Left colon (tissue), 2 donors: ENCODE results near the gene CCDC34. TPM values are rescaled to one million over a fixed set of nuclear protein-coding genes. Genes with fewer than 3 reads are reported as not detected.
A peak's percentile ranks its signal among the peaks of the same experiment; 100 is the strongest.

Experiments
- ATAC-seq: fragments of 200-7000 bp; cut with Tn5 transposase; one replicate; pipeline ENCODE4 v1.9.1; 2020; ENCODE audit warnings: mild to moderate bottlenecking, moderate library complexity
- DNase-seq, 2 donors: peaks; one replicate each; pipeline ENCODE4 v3.0.0-alpha.2; 2020
- intact Hi-C, 2 donors: fragments of 100-400 bp; cut with DNase I in 1 of 2; cut with micrococcal nuclease in 1 of 2; formaldehyde crosslinking; loops; one replicate each; pipeline versions ENCODE4 v1.11.2 to v1.14.0; 2022; cut with DNase I, micrococcal nuclease
- total RNA-seq, 2 donors: library from RNA; stranded (reverse); fragmentation: NEBNext Ultra II Directional; extraction: Animal tissue kit (Norgen Biotek cat#: 25700); gene quantifications; one replicate each; pipeline ENCODE4 v1.2.1, GENCODE V29; 2021
- donor health status: DM: no; HTN: no; CAD: no.
- donor health status: DM: yes; HTN: yes; CAD: no.

Gene CCDC34
- total RNA-seq, 2 donors from 2014 or later = 7.7 to 9.2 TPM

- ATAC-seq = no peak
- intact Hi-C loops = no loop called here
- DNase-seq = no peak
Observed at GRCh38 chr11:27373392-27373791, 10.4 kb upstream of the CCDC34 start.

GRCh38 chr11:27372164-27372563 is 9.1 kb upstream of the CCDC34 start:
- no peak for ATAC-seq
- intact Hi-C loops = no loop called here
- DNase-seq = no peak

- intact Hi-C loops = no loop called here
- ATAC-seq (no peak), DNase-seq (no peak)
Observed at GRCh38 chr11:27371489-27371888, 8.5 kb upstream of the CCDC34 start.

DNA sequence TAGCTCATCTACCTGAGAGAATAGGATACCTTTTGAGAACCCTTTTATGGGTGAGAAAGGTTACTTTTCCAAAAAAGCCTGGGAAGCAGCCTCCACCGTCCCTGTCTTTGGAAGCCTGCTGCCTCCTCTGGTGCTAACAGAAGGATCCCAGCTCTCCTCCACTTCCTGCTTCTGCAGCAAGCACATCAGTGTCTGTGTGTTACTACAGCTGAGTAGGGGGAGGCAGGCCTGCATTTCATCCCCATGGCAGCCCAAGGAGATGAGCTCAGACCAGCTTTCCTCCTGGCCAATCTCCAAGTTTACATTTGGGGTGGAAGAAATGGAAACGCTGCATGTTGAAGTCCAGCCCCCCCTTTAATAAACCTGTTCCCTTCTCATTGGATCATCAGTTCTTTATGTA is 7.4 kb upstream of the CCDC34 start:
- intact Hi-C loops = no loop called here
- DNase-seq = no peak
- ATAC-seq = no peak

DNA sequence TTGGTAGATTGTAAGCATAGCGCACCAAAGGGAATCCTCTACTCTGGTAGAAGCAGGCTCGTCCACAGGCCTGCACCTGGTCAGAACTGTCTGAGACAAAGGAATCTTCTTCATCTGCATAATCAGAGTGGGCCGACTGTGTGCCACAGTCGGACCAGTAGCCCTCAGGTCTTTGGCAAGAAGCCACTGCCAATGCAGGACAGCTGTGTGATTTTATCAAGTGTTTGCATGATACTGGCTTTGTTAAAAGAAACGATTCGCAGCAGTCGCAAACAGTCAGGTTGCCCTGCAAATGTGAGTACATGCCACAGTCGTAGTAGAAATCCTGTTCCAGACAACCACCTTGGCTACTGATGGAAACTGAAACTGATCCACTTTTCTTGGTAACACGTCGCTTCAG is 4.9 kb upstream of the CCDC34 start:
- no peak for DNase-seq
- intact Hi-C loops = no loop called here

DNA sequence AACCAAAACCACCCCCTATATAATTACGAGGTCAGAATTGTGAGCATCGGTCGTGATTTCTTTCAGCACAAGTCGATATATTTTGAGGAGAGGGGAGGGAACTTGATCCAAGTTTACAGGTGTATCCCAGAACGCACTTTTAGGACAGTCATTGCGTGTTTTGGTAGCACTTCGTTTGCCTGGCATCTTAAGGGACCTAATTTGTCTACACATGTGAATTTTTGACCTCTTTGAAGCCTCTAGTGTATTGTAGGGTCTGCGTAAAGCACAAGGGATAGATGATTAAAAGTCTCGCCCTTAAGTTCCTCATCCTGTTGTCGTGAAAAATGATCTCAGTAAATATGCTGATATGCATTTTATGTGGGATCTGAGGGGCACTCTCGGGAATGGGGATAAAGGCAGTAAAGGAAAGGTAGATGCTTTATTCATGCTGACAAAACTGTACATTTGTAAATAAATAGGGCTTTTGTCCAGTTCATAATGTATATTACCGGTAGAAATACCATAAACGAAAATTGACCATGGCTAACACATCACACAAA is 632 bp upstream of the CCDC34 start:
- intact Hi-C loops = no loop called here
- ATAC-seq (no peak), DNase-seq (no peak)

More for the DNA sequence above, 4.9 kb upstream of the CCDC34 start:
- no peak for ATAC-seq

- DNase-seq (no peak), ATAC-seq (peak; percentile 60)
- intact Hi-C loops = no loop called here
Observed at GRCh38 chr11:27361649-27362431, 1.2 kb downstream of the CCDC34 start.

DNA sequence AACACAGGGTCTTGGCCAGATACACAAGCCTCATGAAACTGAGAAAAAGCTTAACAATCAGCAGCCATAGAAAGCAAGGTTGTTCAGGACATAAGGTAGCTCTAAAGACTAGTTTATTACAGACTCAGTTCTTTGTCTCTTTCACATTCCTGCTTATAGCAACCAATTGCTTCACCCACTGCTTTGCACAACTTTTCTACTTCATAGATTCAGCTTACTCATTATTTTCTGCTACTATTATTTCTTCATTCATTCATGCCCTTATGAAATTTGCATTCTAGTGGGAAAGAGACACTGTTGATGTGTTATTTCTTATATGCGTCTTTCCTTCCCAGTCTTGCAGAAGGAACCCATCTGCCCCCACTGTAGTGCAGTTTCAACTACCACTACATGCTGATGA is 4.7 kb downstream of the CCDC34 start:
- intact Hi-C loops = no loop called here
- DNase-seq (no peak), ATAC-seq (no peak)

- intact Hi-C loops = no loop called here
- ATAC-seq (peak; percentile 52), DNase-seq (peak; percentile 34 to 56)
Observed at GRCh38 chr11:27357250-27357649, 5.8 kb downstream of the CCDC34 start.

DNA sequence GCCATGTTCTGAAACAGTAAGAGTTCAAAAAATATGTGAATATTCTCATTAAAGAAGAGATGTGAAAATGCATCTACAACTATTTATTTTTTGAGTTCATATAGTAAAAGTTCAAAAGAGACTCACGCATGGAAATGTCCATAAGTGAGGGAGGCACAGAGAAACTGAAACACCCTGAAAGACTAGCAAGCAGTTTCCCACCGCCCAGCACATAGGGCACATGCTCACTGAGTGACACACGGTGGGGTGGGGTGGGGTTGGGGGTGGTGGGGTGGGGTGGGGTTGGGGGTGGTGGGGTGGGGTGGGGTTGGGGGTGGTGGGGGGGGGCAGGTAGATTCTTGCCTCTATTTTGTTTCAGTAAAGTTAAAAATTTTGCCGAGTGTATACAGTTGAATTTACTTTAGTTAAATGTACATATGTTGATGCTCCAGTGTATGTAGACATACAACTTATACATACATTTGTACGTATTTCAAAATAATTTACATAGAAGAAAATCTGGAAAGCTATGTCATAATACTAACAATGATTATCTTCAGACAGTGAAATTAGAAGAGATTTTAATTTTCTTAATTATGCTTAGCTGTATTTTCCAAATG is 6.3 kb downstream of the CCDC34 start:
- DNase-seq (no peak), ATAC-seq (no peak)
- intact Hi-C loops = no loop called here

DNA sequence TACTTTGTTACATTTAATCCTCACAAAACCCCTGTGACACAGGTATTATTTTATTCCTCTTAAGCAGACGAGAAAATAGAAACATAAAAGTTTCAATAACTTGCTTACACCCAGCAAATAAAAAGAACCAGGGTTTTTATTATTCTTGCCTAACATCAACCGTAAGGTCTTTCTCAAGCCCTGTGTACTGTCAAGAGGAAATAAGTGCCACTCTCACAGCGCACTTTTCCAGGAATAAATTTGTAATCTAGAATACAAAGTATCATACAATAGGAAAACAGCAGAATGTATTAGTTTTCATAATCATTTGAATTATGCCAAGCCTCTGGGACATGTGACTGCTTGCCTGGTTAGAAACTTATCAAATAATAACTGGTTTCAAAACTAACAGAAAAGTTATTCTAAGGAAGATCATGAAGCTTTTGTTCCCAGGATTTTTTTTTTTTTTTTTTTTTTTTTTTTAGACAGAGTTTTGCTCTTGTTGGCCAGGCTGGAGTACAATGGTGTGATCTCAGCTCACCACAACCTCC is 7.4 kb downstream of the CCDC34 start:
- peak; percentile 21 for ATAC-seq
- DNase-seq = no peak
- intact Hi-C loops = no loop called here

- DNase-seq (no peak), ATAC-seq (peak; percentile 58)
- intact Hi-C loops = no loop called here
Observed at GRCh38 chr11:27354359-27354965, 8.6 kb downstream of the CCDC34 start.

DNA sequence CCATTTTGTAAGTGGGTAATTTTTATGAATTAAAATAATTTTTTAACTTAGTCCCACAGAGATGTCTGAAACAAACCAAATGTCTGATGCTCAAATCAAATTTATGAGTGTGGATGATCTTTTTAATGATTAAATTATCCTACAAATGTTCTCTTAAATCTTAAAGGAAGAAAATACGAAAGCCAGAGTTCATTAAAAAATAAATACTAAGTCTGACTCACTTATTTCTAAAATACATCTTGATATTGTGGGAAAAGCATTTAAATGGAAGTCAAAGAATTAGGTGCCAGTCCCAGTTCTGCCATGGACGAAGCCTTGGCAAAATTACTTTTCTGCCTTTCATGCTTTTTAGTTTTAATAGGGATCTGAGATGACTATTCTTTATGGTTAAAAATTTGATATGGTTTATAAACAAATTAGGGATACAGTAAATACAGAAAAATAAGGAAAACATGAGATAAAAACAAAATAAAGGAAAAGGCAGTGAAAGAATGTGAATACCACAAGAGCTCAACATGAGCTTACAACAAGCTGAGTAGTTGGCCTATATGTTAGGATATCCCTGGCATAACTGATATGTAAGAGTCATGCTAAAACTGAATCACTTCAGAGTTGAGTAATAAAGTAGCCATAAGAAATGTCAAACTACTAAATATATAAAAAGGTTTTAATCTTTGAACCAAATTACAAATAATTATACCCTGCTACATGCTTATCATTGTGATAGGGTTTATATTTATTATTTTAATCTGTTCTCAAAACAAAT is 9.2 kb downstream of the CCDC34 start:
- intact Hi-C loops = no loop called here
- ATAC-seq (peak; percentile 28), DNase-seq (no peak)

- DNase-seq = no peak
- ATAC-seq = no peak
Observed at GRCh38 chr11:27352781-27353180, 10.2 kb downstream of the CCDC34 start.

GRCh38 chr11:27350511-27350910 is 12.5 kb downstream of the CCDC34 start:
- intact Hi-C loops = no loop called here
- DNase-seq (no peak), ATAC-seq (no peak)

More at GRCh38 chr11:27352781-27353180, 10.2 kb downstream of the CCDC34 start:
- intact Hi-C loops = no loop called here

GRCh38 chr11:27349919-27350318 is 13.1 kb downstream of the CCDC34 start:
- intact Hi-C loops = no loop called here
- DNase-seq (no peak), ATAC-seq (no peak)

DNA sequence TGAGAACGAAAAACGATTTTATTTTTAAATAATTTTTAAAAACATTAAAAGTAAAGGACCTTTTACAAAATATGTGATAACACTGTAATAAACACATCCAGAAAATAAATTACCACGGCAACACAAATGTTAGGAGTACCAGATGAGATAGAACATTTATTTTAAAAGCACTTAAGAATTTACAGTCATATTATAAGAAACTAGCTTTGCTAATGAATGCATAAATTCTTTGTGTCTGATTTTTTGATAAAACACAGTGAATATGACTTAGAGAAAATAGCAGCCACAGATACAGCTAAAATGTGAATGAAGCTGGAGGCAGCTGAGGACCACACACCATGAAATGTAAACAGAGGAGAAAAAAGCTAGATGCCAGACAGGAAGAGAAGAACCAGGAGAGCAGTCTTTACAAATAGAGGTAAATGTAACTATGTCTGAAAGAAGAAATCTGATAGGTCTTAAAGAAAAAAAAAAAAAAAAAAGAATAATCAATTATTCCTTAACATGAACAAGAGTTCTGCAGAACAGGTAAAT is 14.6 kb downstream of the CCDC34 start:
- ATAC-seq = no peak
- DNase-seq = no peak

GRCh38 chr11:27347359-27348339 is 15.4 kb downstream of the CCDC34 start:
- ATAC-seq (peak; percentile 61), DNase-seq (no peak)
- intact Hi-C loops = no loop called here

More for the DNA sequence above, 14.6 kb downstream of the CCDC34 start:
- intact Hi-C loops = no loop called here
